NAMALWA (cell line): ENCODE measurements around the gene PLA2G4B.

ENCODE experiments used
- DNase-seq: peaks from one replicate; pipeline ENCODE4 v3.0.0-alpha.2; 2015; ENCODE audit warnings: low spot score

The PLA2G4B gene

GRCh38 chr15:41851167-41851523 is 12.5 kb downstream of the PLA2G4B start:
- no peak for DNase-seq

GRCh38 chr15:41851755-41852370 is 13.2 kb downstream of the PLA2G4B start:
- DNase-seq = peak; percentile 30

- DNase-seq = no peak
Observed at GRCh38 chr15:41852736-41853590, 14.3 kb downstream of the PLA2G4B start.

GRCh38 chr15:41853831-41854230 is 15.2 kb downstream of the PLA2G4B start:
- no peak for DNase-seq

- no peak for DNase-seq
Observed at GRCh38 chr15:41854443-41854842, 15.8 kb downstream of the PLA2G4B start.

- DNase-seq = no peak
Observed at GRCh38 chr15:41855261-41855961, 16.8 kb downstream of the PLA2G4B start.

GRCh38 chr15:41856262-41856661 is 17.6 kb downstream of the PLA2G4B start:
- no peak for DNase-seq

GRCh38 chr15:41856716-41857115 is 18.1 kb downstream of the PLA2G4B start:
- DNase-seq = no peak

GRCh38 chr15:41857316-41857715 is 18.7 kb downstream of the PLA2G4B start:
- no peak for DNase-seq

GRCh38 chr15:41858756-41859155 is 20.1 kb downstream of the PLA2G4B start:
- DNase-seq = no peak

GRCh38 chr15:41860049-41860828 is 21.6 kb downstream of the PLA2G4B start:
- DNase-seq = no peak

GRCh38 chr15:41861736-41862356 is 23.2 kb downstream of the PLA2G4B start:
- no peak for DNase-seq

- no peak for DNase-seq
Observed at GRCh38 chr15:41862515-41863116, 24.0 kb downstream of the PLA2G4B start.

GRCh38 chr15:41865490-41866055 is 26.9 kb downstream of the PLA2G4B start:
- no peak for DNase-seq

- no peak for DNase-seq
Observed at GRCh38 chr15:41866263-41866703, 27.6 kb downstream of the PLA2G4B start.

GRCh38 chr15:41866872-41867579 is 28.4 kb downstream of the PLA2G4B start:
- no peak for DNase-seq

- no peak for DNase-seq
Observed at GRCh38 chr15:41868321-41868720, 29.7 kb downstream of the PLA2G4B start.

- DNase-seq = no peak
Observed at GRCh38 chr15:41869770-41870688, 31.4 kb downstream of the PLA2G4B start.

- DNase-seq = no peak
Observed at GRCh38 chr15:41870689-41871081, 32.0 kb downstream of the PLA2G4B start.
